Calu3 (cell line): ENCODE measurements around the gene DHX40. TPM values are rescaled to one million over a fixed set of nuclear protein-coding genes. Genes with fewer than 3 reads are reported as not detected.

Source experiments
- BruUV-seq: library from RNA; stranded (reverse); fragments of 400-500 nt; replicated peaks from 2 replicates; lab custom pipeline; 2021; lab: Mats Ljungman, UMichigan
- CTCF ChIA-PET: fragments of 300-600 bp; sonication (Branson Sonifier 250); formaldehyde crosslinking; loops from one replicate; lab custom pipeline; 2022; ENCODE audit warnings: antibody characterized with exemption; lab: Charles Lee
- DNase-seq: peaks from one replicate; pipeline ENCODE4 v3.0.0; 2022
- H3K27ac Mint-ChIP-seq: one replicate; pipeline ENCODE4 v1.8.0; 2022; ENCODE audit warnings: mixed read lengths; ENCODE audit not compliant: unreplicated experiment
- H3K27me3 Mint-ChIP-seq: one replicate; pipeline ENCODE4 v1.8.0; 2022; ENCODE audit warnings: mixed read lengths; ENCODE audit not compliant: unreplicated experiment
- H3K36me3 Mint-ChIP-seq: one replicate; pipeline ENCODE4 v1.8.0; 2022; ENCODE audit warnings: mild to moderate bottlenecking, moderate library complexity, mixed read lengths; ENCODE audit not compliant: insufficient read depth, unreplicated experiment
- H3K4me1 Mint-ChIP-seq: one replicate; pipeline ENCODE4 v1.8.0; 2022; ENCODE audit warnings: mild to moderate bottlenecking, low read depth, mixed read lengths; ENCODE audit not compliant: unreplicated experiment
- H3K4me3 Mint-ChIP-seq: one replicate; pipeline ENCODE4 v1.8.0; 2022; ENCODE audit warnings: mild to moderate bottlenecking, low read depth, moderate library complexity, mixed read lengths; ENCODE audit not compliant: unreplicated experiment
- H3K9me3 Mint-ChIP-seq: one replicate; pipeline ENCODE4 v1.8.0; 2022; ENCODE audit warnings: low read depth, mixed read lengths; ENCODE audit not compliant: unreplicated experiment
- intact Hi-C: fragments of 100-400 bp; cut with micrococcal nuclease; formaldehyde crosslinking; loops from one replicate; pipeline ENCODE4 v1.10.0; 2022; ENCODE audit not compliant: unreplicated experiment
- total RNA-seq: library from RNA; stranded (reverse); gene quantifications from 2 replicates; pipeline ENCODE4 v1.2.3, GENCODE V29; 2022
- TF ChIP-seq, protein P1 (sequence below): fragments of 200-600 bp; IDR thresholded peaks from one replicate; pipeline ENCODE4 v1.8.0; 2022; ENCODE audit warnings: antibody characterized with exemption; ENCODE audit not compliant: unreplicated experiment

Gene DHX40
- total RNA-seq, 1 experiment from 2014 or later: 14.9 TPM

- peaks cover 52% of the 10 kb centered on the region for H3K36me3 Mint-ChIP-seq
- TF ChIP-seq, protein P1, sequence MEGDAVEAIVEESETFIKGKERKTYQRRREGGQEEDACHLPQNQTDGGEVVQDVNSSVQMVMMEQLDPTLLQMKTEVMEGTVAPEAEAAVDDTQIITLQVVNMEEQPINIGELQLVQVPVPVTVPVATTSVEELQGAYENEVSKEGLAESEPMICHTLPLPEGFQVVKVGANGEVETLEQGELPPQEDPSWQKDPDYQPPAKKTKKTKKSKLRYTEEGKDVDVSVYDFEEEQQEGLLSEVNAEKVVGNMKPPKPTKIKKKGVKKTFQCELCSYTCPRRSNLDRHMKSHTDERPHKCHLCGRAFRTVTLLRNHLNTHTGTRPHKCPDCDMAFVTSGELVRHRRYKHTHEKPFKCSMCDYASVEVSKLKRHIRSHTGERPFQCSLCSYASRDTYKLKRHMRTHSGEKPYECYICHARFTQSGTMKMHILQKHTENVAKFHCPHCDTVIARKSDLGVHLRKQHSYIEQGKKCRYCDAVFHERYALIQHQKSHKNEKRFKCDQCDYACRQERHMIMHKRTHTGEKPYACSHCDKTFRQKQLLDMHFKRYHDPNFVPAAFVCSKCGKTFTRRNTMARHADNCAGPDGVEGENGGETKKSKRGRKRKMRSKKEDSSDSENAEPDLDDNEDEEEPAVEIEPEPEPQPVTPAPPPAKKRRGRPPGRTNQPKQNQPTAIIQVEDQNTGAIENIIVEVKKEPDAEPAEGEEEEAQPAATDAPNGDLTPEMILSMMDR: no peak
- H3K27ac Mint-ChIP-seq: peak within 1 kb of the TSS; percentile 98
- H3K4me3 Mint-ChIP-seq: peak within 1 kb of the TSS; percentile 91
- CTCF ChIA-PET: interaction anchor here (0.6 to 1.0 kb wide), 3 partner anchors 11 to 1113 kb away, joined by 3 to 5 read pairs (median 4); no protein-coding TSS in a partner anchor
- no TSS peak for BruUV-seq
- peaks cover 16% of the 10 kb centered on the region for H3K4me1 Mint-ChIP-seq
- H3K27me3 Mint-ChIP-seq: no peaks in the 10 kb centered on the region
- intact Hi-C loops: loop anchor here (10.0 kb wide), 1 partner anchor 65 kb away; no protein-coding TSS in a partner anchor
- peak; percentile 87 for DNase-seq
- H3K9me3 Mint-ChIP-seq: no peaks in the 10 kb centered on the region
Observed at GRCh38 chr17:59619298-59620063, 54.1 kb downstream of the DHX40 start, which contains the start of gene CLTC. Gene CLTC (plus strand): TSS chr17:59619895. CDS start chr17:59620132, 237 bp downstream.

GRCh38 chr17:59620064-59620359 is 54.6 kb downstream of the DHX40 start:
- Mint-ChIP-seq H3K4me1 (peaks cover 16% of the 10 kb centered on the region), H3K27me3 (no peaks in the 10 kb centered on the region), H3K4me3 (peak overlapping the region; percentile 91), H3K27ac (peak overlapping the region; percentile 98), H3K9me3 (no peaks in the 10 kb centered on the region), H3K36me3 (peaks cover 52% of the 10 kb centered on the region)
- BruUV-seq: no TSS peak
- TF ChIP-seq, protein P1: no peak
- intact Hi-C loops: loop anchor here (10.0 kb wide), 1 partner anchor 65 kb away; no protein-coding TSS in a partner anchor
- CTCF ChIA-PET: no interaction called here
- DNase-seq: no peak

GRCh38 chr17:59620518-59621259 is 55.3 kb downstream of the DHX40 start:
- intact Hi-C loops: loop anchor here (10.0 kb wide), 1 partner anchor 64 kb away; no protein-coding TSS in a partner anchor
- CTCF ChIA-PET: no interaction called here

GRCh38 chr17:59621771-59622170 is 56.4 kb downstream of the DHX40 start:
- Mint-ChIP-seq H3K9me3 (no peaks in the 10 kb centered on the region), H3K36me3 (peaks cover 52% of the 10 kb centered on the region), H3K4me1 (peaks cover 16% of the 10 kb centered on the region), H3K27ac (peak overlapping the region; percentile 98), H3K4me3 (peak overlapping the region; percentile 91), H3K27me3 (no peaks in the 10 kb centered on the region)
- CTCF ChIA-PET: no interaction called here
- no TSS peak for BruUV-seq
- no peak for DNase-seq
- TF ChIP-seq, protein P1: no peak
- intact Hi-C loops: loop anchor here (10.0 kb wide), 1 partner anchor 63 kb away; no protein-coding TSS in a partner anchor

More at GRCh38 chr17:59620518-59621259, 55.3 kb downstream of the DHX40 start:
- Mint-ChIP-seq H3K27me3 (no peaks in the 10 kb centered on the region), H3K27ac (peak overlapping the region; percentile 98), H3K4me3 (peak overlapping the region; percentile 91), H3K4me1 (peaks cover 16% of the 10 kb centered on the region), H3K36me3 (peaks cover 52% of the 10 kb centered on the region), H3K9me3 (no peaks in the 10 kb centered on the region)
- DNase-seq: peak; percentile 23
- TF ChIP-seq, protein P1: no peak
- TSS peak; percentile 30 for BruUV-seq
